ENCODE data around the gene WFIKKN1. TPM values are rescaled to one million over a fixed set of nuclear protein-coding genes. Genes with fewer than 3 reads are reported as not detected.
A peak's percentile ranks its signal among the peaks of the same experiment; 100 is the strongest.

WFIKKN1 gene
- polyA plus RNA-seq, 3 donors: 0.76 TPM; not detected in 2

DNA sequence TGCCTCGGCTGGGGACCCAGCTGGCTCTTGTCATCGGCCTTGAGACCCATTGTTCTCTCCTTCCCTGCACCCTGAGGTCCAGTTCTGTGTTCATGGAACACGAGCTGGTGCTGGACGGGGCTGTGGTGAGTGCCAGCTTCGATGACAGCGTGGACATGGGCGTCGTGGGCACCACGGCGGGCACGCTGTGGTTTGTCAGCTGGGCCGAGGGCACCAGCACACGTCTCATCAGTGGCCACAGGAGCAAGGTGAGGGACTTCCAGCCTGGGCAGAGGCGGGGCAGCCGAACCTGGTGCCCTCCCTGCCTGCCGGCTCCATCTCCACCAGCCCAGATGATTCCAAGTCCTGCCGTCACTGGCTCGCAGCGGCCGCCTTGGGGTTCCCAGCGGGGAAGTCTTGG is 31.8 kb downstream of the WFIKKN1 start:
- no peak overlapping the region for H2AFZ ChIP-seq (ENCODE audit: insufficient read depth, low read depth, low read length, poor library complexity, severe bottlenecking)
- no peak overlapping the region for H3K4me2 ChIP-seq (replicated peaks; ENCODE audit: extremely low read depth, low read length, poor library complexity, severe bottlenecking)
- peaks cover 15 to 20% of the 10 kb centered on the region in 2 donors for H3K4me1 ChIP-seq (ENCODE audit: control insufficient read depth in 1 of 2, insufficient read depth in 2 of 2, low read length in 2 of 2)
- H3K9me3 ChIP-seq (replicated peaks in 1 of 2; ENCODE audit: control insufficient read depth in 1 of 2, insufficient read depth in 1 of 2, low read length in 2 of 2): no peaks in the 10 kb centered on the region
- H3K27me3 ChIP-seq (ENCODE audit: control insufficient read depth in 2 of 2, insufficient read depth in 2 of 2, low read length in 2 of 2): no peaks in the 10 kb centered on the region
- Mint-ChIP-seq H3K27me3 (ENCODE audit: low read depth in 3 of 3) (peaks cover 0 to 2% (median 2%) of the 10 kb centered on the region in 3 donors), H3K36me3 (peaks cover 0 to 6% of the 10 kb centered on the region in 2 donors), H3K4me3 (no peak overlapping the region), H3K27ac (peak overlapping the region in 1 of 7 donors; percentile 20), H3K4me1 (peaks cover 11% of the 10 kb centered on the region), H3K9me3 (no peaks in the 10 kb centered on the region)
- no peaks in the 10 kb centered on the region for H3K36me3 ChIP-seq (replicated peaks in 1 of 2; ENCODE audit: control insufficient read depth in 1 of 2, insufficient read depth in 2 of 2, low read length in 2 of 2)
- H3K9ac ChIP-seq (ENCODE audit: insufficient read depth, low read length, poor library complexity, severe bottlenecking): no peak overlapping the region
- TF ChIP-seq, protein P1, sequence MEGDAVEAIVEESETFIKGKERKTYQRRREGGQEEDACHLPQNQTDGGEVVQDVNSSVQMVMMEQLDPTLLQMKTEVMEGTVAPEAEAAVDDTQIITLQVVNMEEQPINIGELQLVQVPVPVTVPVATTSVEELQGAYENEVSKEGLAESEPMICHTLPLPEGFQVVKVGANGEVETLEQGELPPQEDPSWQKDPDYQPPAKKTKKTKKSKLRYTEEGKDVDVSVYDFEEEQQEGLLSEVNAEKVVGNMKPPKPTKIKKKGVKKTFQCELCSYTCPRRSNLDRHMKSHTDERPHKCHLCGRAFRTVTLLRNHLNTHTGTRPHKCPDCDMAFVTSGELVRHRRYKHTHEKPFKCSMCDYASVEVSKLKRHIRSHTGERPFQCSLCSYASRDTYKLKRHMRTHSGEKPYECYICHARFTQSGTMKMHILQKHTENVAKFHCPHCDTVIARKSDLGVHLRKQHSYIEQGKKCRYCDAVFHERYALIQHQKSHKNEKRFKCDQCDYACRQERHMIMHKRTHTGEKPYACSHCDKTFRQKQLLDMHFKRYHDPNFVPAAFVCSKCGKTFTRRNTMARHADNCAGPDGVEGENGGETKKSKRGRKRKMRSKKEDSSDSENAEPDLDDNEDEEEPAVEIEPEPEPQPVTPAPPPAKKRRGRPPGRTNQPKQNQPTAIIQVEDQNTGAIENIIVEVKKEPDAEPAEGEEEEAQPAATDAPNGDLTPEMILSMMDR (IDR thresholded peaks at IDR 0.05): no peak
- no peak overlapping the region for H3K4me3 ChIP-seq (replicated peaks in 1 of 3; ENCODE audit: low read depth in 2 of 3, low read length in 3 of 3)
- no peaks in the 10 kb centered on the region for H4K20me1 ChIP-seq (ENCODE audit: insufficient read depth, low read length)
- no peaks in the 10 kb centered on the region for H3K79me2 ChIP-seq (ENCODE audit: insufficient read depth, low read length)
- H3K27ac ChIP-seq (ENCODE audit: low read depth in 1 of 2, low read length in 2 of 2): no peak overlapping the region
- 95% methylated on average over 21 of the region's 21 CpGs for WGBS (ENCODE audit: insufficient coverage)
- no peak for DNase-seq
- intact Hi-C loops (cut with micrococcal nuclease): loop anchor here in 1 of 2 donors (2.0 to 5.0 kb wide), 2 partner anchors 16 to 85 kb away; no protein-coding TSS in a partner anchor

DNA sequence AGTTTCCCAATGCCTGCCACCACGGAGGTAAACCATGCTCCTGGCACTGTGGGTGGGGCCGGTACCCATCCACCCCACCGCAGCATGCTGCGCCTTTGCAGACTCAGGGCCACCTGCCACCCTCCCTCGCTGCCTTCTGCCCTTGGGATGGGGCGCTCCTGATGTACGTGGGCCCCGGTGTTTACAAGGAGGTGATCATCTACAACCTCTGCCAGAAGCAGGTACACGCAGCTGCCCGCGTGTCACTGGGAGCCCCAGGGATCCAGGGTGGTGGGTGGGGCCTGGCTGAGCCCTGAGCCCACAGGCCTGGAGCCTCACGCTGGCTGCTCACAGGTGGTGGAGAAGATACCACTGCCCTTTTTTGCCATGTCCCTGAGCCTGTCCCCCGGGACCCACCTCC is 35.8 kb downstream of the WFIKKN1 start:
- H2AFZ ChIP-seq (ENCODE audit: insufficient read depth, low read depth, low read length, poor library complexity, severe bottlenecking): no peak overlapping the region
- peaks cover 23 to 24% of the 10 kb centered on the region in 2 donors for H3K36me3 ChIP-seq (replicated peaks in 1 of 2; ENCODE audit: control insufficient read depth in 1 of 2, insufficient read depth in 2 of 2, low read length in 2 of 2)
- intact Hi-C loops (cut with micrococcal nuclease): no loop called here
- peaks cover 9% of the 10 kb centered on the region for H3K4me1 Mint-ChIP-seq
- no peak overlapping the region for H3K4me2 ChIP-seq (replicated peaks; ENCODE audit: extremely low read depth, low read length, poor library complexity, severe bottlenecking)
- H3K4me3 Mint-ChIP-seq: no peak overlapping the region
- TF ChIP-seq, protein P1 (IDR thresholded peaks at IDR 0.05): no peak
- H3K27ac ChIP-seq (ENCODE audit: low read depth in 1 of 2, low read length in 2 of 2): no peak overlapping the region
- H4K20me1 ChIP-seq (ENCODE audit: insufficient read depth, low read length): peaks cover 28% of the 10 kb centered on the region
- 97% methylated on average over 9 of the region's 13 CpGs for WGBS (ENCODE audit: insufficient coverage)
- no peak overlapping the region for H3K27ac Mint-ChIP-seq
- H3K4me1 ChIP-seq (ENCODE audit: control insufficient read depth in 1 of 2, insufficient read depth in 2 of 2, low read length in 2 of 2): peaks cover 17 to 21% of the 10 kb centered on the region in 2 donors
- no peaks in the 10 kb centered on the region for H3K9me3 Mint-ChIP-seq
- no peak overlapping the region for H3K9ac ChIP-seq (ENCODE audit: insufficient read depth, low read length, poor library complexity, severe bottlenecking)
- H3K27me3 ChIP-seq (ENCODE audit: control insufficient read depth in 2 of 2, insufficient read depth in 2 of 2, low read length in 2 of 2): no peaks in the 10 kb centered on the region
- H3K4me3 ChIP-seq (replicated peaks in 1 of 3; ENCODE audit: low read depth in 2 of 3, low read length in 3 of 3): no peak overlapping the region
- H3K79me2 ChIP-seq (ENCODE audit: insufficient read depth, low read length): peaks cover 20% of the 10 kb centered on the region
- H3K36me3 Mint-ChIP-seq: peaks cover 14 to 28% of the 10 kb centered on the region in 2 donors
- H3K9me3 ChIP-seq (replicated peaks in 1 of 2; ENCODE audit: control insufficient read depth in 1 of 2, insufficient read depth in 1 of 2, low read length in 2 of 2): no peaks in the 10 kb centered on the region
- peaks cover 0 to 2% (median 2%) of the 10 kb centered on the region in 3 donors for H3K27me3 Mint-ChIP-seq (ENCODE audit: low read depth in 3 of 3)
- no peak for DNase-seq
